PFSK-1 (cell line): ENCODE measurements around the gene PPRC1.

Experiments used
- POLR2AphosphoS5 ChIP-seq: IDR thresholded peaks from 2 replicates; pipeline ENCODE4 v1.6.1; 2012; ENCODE audit warnings: low read depth, mild to moderate bottlenecking, control low read depth, low read length, moderate library complexity
- REST ChIP-seq, 2 experiments: IDR thresholded peaks; 2 replicates each; pipeline versions ENCODE4 v1.6.1 to v1.8.0; 2011 to 2012; ENCODE audit warnings: low read depth in 2 of 2, low read length in 2 of 2, control low read depth in 1 of 2, inconsistent platforms in 1 of 2, mild to moderate bottlenecking in 1 of 2, moderate library complexity in 1 of 2; ENCODE audit not compliant: insufficient read depth in 1 of 2
- SIN3A ChIP-seq: IDR thresholded peaks from 2 replicates; pipeline ENCODE4 v1.6.1; 2012; ENCODE audit warnings: mild to moderate bottlenecking, low read length, moderate library complexity, borderline replicate concordance; ENCODE audit not compliant: insufficient read depth

- TF ChIP-seq POLR2AphosphoS5 = no peak
- no peak for TF ChIP-seq SIN3A
- TF ChIP-seq REST (IDR thresholded peaks at IDR 0.05; ENCODE audit: insufficient read depth in 1 of 2, low read depth in 2 of 2, low read length in 2 of 2) = no peak
These were observed 27.0 kb downstream of the PPRC1 start for GRCh38 chr10:102159831-102160230.
